ENCODE measurements around the gene SH3BGR.
"Not testable (repeated sequence)": the region's sequence is repeated elsewhere in the genome, so short reads cannot be mapped to it uniquely, and the experiment has no call there.

The SH3BGR gene

DNA sequence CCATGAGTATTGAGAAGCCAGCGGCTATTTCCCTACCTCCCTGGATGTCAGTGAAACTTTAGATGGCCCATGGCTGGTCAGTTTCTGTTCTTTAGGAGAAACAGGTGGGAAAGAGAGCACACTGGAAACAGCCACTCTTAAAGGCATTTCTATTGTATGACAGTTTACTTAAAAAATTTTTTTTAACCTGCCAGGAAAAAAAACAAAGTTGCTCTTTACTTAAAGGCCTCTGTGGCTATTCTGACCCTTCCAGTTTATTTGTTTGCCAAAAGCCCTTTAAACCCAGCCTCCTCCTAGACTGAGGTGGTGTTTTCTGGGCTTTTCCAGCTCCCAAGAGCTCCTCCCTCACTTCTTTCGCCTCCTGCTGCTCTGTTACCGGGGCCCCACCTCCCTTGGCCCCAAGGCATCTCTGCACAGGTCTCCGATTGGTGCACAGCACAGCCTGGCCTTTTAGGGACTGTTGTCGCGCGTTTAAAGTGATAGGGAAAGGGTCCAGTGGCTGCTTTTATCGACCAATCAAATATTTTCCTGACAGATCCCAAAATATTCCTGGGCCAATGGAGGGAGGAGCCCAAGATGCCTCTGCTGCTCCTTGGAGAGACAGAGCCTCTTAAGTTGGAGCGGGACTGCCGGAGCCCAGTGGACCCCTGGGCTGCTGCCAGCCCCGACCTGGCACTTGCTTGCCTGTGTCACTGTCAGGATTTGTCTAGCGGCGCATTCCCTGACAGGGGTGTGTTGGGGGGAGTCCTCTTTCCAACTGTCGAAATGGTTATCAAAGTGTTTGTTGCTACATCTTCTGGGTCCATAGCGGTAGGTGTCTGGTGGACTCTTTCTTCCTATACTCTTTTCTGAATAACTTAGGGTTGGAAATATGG lies at the start of gene SH3BGR:
TSS of gene SH3BGR (plus strand) at position 639 of the 875 bp plus-strand sequence. CDS start at position 766, 127 bp downstream.
- DNase-seq (ENCODE audit: low read depth in 2 of 2): no peak

DNA sequence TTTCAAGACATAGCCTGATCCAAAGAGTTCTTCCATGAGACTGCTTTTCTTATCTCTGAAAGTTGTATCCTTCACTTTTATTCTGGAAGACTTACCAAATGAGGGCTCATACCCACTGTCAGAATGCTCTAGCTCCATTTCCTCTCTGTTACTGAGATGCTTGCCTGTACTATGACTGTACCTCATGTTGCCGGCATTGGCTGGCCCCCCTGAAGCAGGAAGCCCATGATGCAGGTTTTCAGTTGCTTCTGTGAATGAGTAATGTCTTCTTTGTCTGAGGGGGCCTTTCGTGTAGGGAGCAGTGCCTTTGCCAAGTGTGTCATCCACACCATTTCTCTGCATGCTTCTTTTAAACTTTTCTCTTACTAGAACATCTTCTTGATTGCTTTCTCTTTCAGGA lies 45.7 kb upstream of the SH3BGR start:
- DNase-seq (ENCODE audit: low read depth in 2 of 2): no peak

DNA sequence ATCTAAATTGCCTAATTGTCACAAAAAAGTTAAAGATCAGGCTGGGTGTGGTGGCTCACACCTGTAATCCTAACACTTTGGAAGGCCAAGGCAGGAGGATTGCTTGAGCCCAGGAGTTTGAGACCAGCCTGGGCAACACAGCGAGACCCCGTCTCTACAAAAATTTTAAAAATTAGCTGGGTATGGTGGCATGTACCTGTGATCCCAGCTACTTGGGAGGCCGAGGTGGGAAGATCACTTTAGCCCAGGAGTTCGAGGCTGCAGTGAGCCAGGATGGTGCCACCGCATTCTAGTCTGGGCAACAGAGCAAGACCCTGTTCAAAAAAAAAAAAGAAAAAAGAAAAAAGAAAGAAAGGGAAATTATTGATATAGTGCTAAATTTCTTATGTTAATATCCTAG lies 32.6 kb upstream of the SH3BGR start:
- DNase-seq (ENCODE audit: low read depth in 2 of 2): not testable (repeated sequence)

DNA sequence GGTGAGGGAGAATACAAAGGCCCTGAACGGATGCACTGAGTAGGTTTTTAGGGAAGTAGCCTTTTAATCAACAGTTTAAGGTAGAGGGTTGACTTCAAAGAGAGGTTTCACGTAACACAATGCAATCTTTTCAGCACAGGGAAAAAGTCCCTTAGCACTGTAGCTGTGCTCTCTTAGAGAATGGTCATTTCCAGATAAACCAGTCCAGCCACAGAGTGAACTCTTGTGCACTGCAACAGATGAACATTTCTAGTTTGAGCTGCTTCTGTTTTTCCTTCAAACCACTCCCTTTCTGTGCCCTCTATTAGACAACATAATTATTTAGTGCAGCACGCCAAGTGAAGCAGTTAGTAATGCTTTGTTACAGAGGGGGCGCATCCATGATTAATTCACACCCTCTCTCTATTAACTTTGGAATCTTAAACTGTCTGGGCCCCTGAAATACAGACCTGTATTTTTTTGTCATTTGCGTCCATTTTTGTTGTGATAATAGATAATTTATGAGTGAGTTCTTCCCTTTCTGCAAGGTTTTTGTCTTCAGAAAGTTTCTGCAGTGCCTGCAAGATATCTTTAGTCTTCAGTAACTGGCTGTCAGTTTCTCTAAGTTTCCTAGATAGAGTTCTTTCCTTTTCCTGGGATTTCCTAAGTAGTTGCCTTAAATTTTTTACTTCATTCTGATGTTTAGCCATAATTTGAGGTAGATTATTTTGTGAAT lies 29.1 kb upstream of the SH3BGR start:
- no peak for DNase-seq (ENCODE audit: low read depth in 2 of 2)

DNA sequence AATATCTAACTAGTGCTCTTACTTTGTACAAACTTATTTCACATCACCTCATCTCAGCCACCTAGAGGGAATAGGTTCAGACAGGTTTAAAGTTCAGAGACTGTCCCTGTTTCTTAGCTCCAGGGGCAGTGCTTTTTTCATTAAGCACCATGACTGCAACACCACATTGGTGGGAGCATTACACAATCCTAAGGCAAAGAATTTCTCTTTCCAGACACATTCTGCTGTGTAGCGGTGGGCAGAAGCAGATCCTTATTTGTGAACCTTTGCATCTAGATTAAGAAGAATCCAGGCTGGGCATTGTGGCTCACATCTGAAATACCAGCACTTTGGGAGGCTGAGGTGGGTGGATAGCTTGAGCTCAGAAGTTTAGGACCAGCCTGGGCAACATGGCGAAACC lies 22.3 kb upstream of the SH3BGR start:
- DNase-seq (ENCODE audit: low read depth in 2 of 2): no peak

DNA sequence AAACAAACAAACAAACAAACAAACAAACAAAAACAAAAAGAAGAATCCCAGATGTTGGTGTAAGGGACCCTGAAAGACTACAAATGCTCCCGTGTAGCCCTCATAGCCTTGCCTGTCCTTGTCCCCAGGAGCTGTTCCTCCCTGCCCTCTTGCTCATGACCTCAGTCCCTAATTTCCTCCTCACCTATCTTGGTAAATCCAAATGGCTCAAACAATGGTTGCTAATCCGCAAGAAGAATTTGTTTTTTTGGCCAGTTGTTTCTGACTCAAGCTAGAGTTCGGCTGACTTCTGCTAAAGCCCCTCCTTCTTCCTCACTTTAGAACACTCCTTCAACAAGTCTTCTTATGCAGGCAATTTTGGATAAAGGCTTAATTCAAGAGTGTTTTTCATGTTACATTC lies 21.8 kb upstream of the SH3BGR start:
- no peak for DNase-seq (ENCODE audit: low read depth in 2 of 2)

DNA sequence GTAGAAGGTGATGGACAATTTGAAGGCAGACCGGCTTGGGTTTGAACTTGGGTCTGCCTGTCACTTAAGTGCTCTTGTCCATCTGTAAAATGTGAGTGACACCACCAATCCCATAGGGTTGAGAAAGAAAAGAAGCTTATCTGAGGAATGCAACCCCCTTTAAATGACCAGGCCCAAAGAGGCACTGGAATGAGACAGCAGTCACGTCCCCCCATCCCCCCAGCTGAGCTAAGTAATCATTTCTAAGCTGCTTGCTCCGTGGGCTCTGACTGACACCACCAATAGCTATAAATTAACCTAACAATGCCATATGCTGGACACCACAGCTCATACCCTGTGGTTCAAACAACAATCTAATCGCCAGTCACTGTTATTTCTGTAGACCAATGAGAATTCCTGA lies 21.3 kb upstream of the SH3BGR start:
- DNase-seq (ENCODE audit: low read depth in 2 of 2): no peak

DNA sequence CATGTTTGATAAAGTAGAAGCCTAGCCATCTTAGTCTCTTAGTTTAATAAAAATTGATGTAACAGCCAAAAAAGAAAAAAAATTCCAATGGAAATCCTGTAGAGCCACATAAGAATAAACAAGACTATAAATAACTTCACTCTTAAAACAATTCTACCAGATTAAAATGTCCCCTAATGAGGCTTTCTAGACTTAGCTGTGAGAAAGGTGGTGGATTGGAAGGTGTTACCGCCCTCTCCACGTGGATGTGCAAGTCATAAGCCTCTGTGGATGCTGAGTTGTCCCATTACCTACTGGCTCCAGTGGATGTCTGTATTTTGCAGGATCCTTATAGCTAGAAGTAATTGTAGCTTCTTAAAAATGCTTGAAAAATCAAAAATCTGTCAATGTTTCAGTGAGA lies 20.8 kb upstream of the SH3BGR start:
- DNase-seq (ENCODE audit: low read depth in 2 of 2): no peak

DNA sequence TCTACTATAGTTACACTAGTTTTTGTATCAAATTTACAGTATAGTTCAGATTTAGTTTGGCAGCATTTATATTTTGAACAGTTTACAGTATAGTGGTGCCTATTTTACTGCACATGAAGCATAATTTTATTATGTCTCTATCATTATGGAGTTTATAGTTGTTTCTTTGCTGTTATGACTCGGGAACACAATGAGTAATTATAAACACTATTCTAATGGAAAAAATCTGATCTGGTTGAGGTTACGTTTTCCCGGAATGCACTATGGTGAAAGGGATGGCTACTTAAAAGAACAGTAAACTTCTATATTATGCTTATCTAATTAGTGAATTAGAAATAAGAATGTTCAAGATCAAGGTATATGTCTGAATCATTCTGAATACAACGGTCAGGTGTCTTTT lies 16.8 kb upstream of the SH3BGR start:
- DNase-seq (ENCODE audit: low read depth in 2 of 2): no peak

DNA sequence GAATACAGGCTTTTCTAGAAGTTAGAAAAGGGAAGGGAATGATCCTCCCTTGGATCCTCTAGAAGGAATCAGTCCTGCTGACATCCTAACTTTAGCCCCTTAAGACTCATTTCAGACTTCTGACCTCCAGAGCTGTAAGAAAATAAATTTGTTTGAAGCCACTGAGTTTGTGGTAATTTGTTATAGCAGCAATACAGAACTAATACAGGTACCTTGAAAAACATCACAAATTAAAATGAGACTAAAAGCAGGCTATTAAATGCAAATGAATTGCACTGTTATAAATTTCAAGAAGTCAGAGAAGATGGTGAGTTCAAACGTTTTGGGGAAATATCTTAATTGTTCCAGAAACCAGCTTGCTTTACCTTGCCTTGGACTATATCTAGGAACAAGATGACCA lies 12.5 kb upstream of the SH3BGR start:
- no peak for DNase-seq (ENCODE audit: low read depth in 2 of 2)

DNA sequence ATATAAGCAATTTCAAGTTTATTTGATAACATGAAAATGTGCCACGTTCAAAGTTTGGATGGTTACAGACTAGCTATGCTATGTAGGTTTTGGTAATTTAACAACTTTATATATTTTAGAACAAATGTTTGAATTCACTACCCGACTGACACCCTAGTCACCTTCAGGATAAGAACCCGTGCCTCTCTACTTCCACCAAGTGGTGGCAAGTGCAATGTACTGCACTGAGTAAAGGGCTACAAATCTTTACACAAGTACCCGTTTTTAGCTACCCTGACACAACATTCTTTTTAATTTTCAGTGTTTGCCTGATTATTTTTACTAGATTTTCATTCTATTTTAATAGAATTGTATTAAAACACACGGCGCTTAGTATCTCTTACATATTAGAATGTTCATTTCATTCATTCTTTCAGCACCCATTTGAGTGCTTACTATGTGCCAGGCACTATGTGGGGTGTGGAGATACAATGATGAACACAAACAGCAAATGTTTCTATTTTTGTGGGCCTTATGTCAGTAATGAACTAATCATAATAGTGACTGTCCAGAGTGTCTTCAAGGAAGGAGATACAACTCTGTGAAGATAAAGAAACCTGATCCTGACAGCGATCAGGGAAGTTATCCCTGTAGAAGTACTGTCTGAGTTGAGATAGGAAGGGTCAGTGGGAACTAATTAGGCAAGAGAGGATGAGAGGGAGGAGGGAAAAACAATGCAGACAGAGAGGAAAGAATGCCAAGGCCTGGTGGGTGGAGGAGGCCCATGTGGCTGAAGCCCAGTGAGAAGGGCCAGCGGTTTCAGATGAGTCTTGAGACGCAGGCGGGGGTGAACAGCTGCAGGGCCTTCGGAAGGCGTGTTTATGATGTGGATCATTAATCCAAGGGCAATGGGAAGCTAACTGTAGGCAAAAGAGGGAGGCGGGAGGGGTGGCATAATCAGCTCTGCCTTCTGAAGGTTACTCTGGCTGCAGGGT lies 10.0 kb upstream of the SH3BGR start:
- DNase-seq (ENCODE audit: low read depth in 2 of 2): peak in 1 of 2 donors; percentile 7

DNA sequence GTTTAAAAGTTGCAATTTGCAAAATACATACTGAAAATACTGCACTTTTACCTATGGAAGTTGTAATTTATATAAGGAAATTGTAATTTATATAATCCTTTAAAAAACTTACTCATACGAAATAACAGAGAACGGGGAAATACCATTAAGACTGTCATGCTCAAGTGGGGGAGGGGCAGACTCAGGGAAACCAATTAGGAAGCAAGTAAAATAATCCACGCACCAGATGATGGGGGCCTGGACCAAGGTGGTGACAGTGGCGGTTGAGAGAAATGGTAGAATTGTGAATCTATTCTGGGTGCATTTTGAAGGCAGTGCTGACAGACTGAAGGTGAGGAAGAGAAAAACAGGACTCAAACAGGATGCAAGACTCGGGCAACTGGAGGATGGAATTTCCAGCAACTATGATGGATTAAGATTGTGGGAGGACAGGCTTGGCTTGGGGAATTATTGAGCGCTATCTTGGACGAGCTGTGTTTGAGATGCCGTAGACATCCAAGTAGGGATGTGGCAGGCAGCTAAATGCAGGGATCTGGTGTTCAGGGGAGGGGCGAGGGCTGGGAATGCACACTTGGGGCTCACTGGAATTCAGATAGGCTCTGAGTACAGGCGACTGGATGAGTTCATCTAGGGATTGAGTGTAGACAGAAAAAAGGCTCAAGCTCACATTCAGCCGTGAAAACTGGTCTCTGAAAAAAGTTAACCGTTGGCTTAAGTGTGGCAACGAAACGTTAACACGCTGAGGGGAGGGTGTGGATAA lies 7.2 kb upstream of the SH3BGR start:
- DNase-seq (ENCODE audit: low read depth in 2 of 2): no peak

DNA sequence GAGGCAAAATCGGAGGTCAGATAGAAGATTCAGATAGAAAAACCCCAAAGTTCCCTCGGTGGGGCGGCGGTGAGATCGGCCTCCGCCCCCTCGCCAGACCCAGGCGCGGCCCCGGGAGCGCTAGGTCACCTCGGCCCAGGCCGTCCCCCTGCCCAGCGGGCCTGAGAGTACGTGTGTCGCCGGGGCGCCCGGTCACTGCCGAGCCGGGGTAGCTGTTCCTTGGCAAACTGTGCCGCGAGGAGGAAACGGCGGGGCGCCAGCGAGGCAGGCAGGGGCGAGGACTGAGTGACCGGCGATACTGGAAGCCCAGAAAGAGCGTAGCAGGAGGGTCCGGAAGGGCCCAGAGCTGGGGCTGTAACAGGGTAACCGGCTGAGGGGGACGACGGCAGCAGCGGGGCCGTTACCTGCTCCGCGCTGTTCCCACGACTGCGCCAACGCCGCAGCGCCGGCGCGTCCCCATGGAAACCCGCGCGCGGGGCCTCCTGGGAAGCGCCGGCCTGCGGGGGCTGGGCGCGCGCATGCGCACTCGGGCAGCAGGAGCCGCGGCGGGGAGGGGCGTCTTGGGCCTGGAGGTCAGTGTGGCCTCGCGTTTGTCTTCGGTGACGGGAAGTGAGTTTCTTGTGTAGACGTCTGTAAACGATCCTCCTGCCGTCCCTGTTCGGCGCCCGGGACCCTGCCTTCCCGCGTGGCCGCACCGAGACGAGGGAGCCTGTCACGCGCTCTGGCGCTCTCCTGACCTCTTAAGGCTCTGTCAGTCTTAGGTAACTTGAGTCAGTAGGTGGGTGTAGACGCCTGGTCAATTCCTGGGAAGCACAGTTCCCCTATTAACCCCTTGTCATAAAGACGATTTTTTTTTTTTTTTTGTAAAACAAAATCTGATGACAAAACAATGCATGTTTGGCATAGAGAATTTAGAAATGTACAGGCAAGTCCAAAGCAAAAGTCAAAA lies 6.2 kb upstream of the SH3BGR start, which contains the start of gene LCA5L:
TSS of gene LCA5L (minus strand) at position 458 of the 949 bp plus-strand sequence. CDS start 17,285 bp downstream, outside the sequence.
- DNase-seq (ENCODE audit: low read depth in 2 of 2): peak; percentile 75 to 89

DNA sequence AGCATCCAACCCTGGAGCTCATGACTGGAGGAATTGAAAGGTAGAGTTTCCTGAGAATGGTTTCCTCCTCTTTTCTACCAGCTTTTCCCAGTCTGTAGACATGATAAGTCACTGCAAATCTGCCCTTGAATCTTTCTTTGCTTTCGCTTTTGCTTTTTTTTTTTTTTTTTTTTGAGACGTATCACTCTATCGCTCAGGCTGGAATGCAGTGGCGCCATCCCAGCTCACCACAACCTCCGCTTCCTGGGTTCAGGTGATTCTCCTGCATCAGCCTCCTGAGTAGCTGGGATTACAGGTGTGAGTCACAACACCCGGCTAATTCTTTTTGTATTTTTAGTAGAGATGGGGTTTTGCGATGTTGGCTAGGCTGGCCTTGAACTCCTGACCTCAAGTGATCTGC lies 4.5 kb upstream of the SH3BGR start:
- DNase-seq (ENCODE audit: low read depth in 2 of 2): no peak

DNA sequence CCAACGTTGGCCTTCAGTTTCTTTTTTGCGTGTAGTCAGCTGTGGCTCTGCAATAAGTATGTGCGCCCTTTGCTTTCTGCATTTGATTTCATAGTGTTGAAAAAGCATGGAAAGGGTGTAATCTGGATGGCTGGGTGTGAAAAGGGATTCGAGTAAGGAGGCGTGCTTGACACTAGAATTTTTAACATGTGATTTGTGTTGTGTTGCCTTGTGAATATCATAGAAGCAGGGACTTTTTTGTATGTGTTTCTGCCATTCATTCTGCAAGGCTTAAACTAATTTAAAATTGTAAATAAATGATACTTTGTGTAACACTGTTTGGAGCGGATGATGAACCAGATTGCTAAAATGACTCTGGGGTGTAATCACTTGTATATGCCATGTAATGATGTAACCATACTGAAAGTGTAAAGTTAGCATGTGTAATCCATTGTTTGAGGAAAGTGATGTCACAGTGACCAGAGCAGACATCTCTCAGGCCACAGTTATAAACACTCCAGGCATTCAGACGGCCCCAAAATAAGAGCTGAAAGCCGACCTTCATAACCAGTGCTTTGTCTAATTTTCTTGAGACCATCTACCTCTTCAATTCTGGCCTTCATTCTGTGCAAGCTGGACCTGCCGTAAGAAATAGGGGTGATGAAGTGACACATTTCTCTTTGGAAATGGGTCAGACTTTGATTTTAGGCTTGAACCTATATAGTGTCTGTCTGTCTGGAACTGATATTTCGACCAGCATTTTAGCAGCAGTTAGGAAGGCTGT lies 618 bp downstream of the SH3BGR start:
- no peak for DNase-seq (ENCODE audit: low read depth in 2 of 2)

DNA sequence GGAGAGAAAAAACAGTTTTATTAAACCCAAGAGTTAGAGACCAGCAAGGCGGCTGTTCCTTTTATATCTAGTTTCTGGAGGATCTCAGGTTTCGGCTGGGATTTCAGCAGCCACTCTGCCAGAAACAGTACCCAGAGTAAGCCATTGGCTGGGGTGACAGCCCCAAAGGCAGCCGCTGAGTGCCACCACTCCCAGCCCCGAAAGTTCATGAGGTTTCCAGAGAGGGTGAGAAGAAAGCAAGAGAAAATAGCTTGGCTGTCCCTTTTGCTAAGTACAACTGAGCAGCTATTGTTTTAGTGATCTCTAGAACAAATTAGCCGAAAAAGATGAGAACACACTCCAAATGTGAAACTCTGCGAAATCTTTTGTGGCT lies 1.2 kb downstream of the SH3BGR start:
- DNase-seq (ENCODE audit: low read depth in 2 of 2): no peak

DNA sequence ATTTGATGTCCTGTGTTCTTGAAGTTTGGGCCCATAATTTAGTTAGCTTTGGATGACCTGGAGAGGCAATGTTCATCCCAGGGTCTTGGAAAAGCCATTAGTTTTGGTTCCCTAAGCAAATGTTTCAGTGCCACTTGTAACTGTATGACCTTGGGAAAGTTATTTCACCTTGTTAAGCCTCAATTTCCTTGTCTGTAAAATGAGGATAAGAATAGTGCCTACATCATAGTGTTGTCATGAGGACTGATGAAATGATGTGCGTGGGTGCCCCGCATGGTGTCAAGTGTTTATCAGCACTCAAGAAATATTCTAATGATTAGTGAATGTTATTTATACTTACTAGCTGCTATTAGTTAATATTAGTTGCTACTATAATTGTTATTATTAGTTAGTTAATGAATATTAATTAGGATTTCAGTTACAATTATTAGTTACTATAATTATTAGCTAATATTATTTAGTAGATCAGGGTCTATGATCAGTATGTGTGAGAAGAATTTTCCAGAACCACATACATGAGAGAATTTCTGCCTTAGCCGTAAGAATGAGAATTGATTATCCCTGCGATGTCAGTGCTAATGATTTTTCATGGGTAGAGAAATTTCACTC lies 1.9 kb downstream of the SH3BGR start:
- DNase-seq (ENCODE audit: low read depth in 2 of 2): no peak

DNA sequence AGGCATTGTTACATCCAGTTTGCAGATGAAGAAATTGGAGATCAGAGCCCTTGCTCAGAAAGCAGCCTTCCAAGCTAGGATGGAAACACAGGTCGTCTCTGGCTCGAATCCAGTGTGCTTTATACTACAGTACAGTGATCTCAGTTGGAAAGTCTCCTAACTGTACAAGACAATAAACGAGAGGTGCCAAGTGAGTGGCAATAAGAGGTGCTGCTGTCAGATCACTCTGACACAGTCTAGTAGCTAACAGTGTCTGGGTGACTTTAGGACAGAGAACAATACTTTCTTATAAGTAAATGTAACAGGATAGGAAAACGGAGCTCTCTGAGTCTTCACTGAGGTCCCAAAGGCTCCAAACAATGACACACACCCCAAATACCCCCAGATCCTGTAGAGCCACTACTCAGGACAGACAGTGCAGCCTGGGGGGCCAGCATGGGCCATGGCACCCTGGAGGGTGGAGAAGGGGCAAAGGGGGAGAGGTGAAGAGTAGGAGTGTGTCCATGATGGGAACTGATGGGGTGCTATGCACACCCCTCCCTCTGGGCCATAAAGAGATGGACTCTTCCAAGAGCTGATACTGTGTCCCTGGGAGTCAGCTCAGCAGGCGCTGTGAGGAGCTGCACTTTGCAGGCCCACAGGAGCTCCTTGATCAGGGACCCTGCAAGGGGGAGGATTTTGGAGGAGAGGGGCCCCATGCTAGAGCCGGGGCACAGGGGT lies 3.3 kb downstream of the SH3BGR start:
- DNase-seq (ENCODE audit: low read depth in 2 of 2): no peak

Measured in stimulated activated CD8-positive, alpha-beta memory T cell treated with anti-CD3 and anti-CD28 coated beads, Interleukin-7, amount 100 ng/mL, for 4 hours (primary cell).